Left lung (tissue), 10 donors: Measurements from ENCODE around the gene GCM1. TPM values are rescaled to one million over a fixed set of nuclear protein-coding genes. Genes with fewer than 3 reads are reported as not detected.

Experiments
- ATAC-seq: fragments of 200-7000 bp; cut with Tn5 transposase; one replicate; pipeline ENCODE4 v1.9.1; 2020; ENCODE audit warnings: moderate library complexity
- DNase-seq, 4 donors: peaks; one replicate each; pipeline ENCODE4 v3.0.0-alpha.2; 2013 to 2020
- H3K27ac ChIP-seq, 2 donors: fragments of 200-600 bp; sonication (generic) in 1 of 2; one replicate each; pipeline versions ENCODE4 v1.5.0 to v1.8.0; 2020 to 2021
- H3K27me3 ChIP-seq, 2 donors: fragments of 200-600 bp; sonication (generic) in 1 of 2; one replicate each; pipeline versions ENCODE4 v1.5.0 to v1.8.0; 2020 to 2021
- H3K36me3 ChIP-seq, 2 donors: fragments of 200-600 bp; sonication (generic) in 1 of 2; one replicate each; pipeline versions ENCODE4 v1.5.0 to v1.8.0; 2020 to 2021
- H3K4me1 ChIP-seq, 2 donors: fragments of 200-600 bp; one replicate each; pipeline ENCODE4 v1.8.0; 2021
- H3K4me3 ChIP-seq, 2 donors: fragments of 200-600 bp; sonication (generic) in 1 of 2; one replicate each; pipeline versions ENCODE4 v1.5.0 to v1.8.0; 2020 to 2021; ENCODE audit warnings: mild to moderate bottlenecking in 1 of 2
- H3K9me3 ChIP-seq, 2 donors: fragments of 200-600 bp; sonication (generic) in 1 of 2; one replicate each; pipeline versions ENCODE4 v1.5.0 to v1.8.0; 2020 to 2021
- CTCF ChIP-seq, 2 donors: fragments of 200-600 bp; sonication (generic) in 1 of 2; IDR thresholded peaks; one replicate each; pipeline versions ENCODE4 v1.5.0 to v1.8.0; 2021; ENCODE audit warnings: antibody characterized with exemption in 2 of 2
- intact Hi-C, 2 donors: fragments of 100-400 bp; cut with DNase I; formaldehyde crosslinking; loops; one replicate each; pipeline versions ENCODE4 v1.11.2 to v1.14.2; 2022
- polyA plus RNA-seq, 6 donors: library from polyadenylated mRNA; unstranded; fragments of 120-200 nt; gene quantifications; one replicate each; pipeline ENCODE4 v1.2.1, GENCODE V29; 2013; ENCODE audit not compliant: insufficient read length in 6 of 6
- total RNA-seq, 2 donors: library from RNA; stranded (reverse); fragmentation: NEBNext Ultra II Directional; extraction: Animal tissue kit (Norgen Biotek cat#: 25700); gene quantifications; one replicate each; pipeline ENCODE4 v1.2.1, GENCODE V29; 2021
- donor health status: DM: no; HTN: yes; CAD: no.
- donor health status: DM: no; HTN: no; CAD: no.

The GCM1 gene
- total and polyA plus RNA-seq, 8 donors, result 0.06 to 0.18 TPM; not detected in 6

- Histone ChIP-seq H3K27ac (no peak overlapping the region), H3K27me3 (no peaks in the 10 kb centered on the region), H3K36me3 (peaks cover 0 to 81% of the 10 kb centered on the region in 2 donors), H3K9me3 (no peaks in the 10 kb centered on the region), H3K4me3 (no peak overlapping the region), H3K4me1 (no peaks in the 10 kb centered on the region)
- ATAC-seq, result no peak
- DNase-seq, result no peak
- TF ChIP-seq CTCF (IDR thresholded peaks at IDR 0.05), result no peak
- intact Hi-C loops, result no loop called here
Observed at GRCh38 chr6:53101006-53101405, 47.6 kb downstream of the GCM1 start.

- Histone ChIP-seq H3K9me3 (no peaks in the 10 kb centered on the region), H3K27me3 (no peaks in the 10 kb centered on the region), H3K27ac (no peak overlapping the region), H3K4me3 (no peak overlapping the region), H3K4me1 (no peaks in the 10 kb centered on the region), H3K36me3 (peaks cover 0 to 86% of the 10 kb centered on the region in 2 donors)
- intact Hi-C loops, result no loop called here
- TF ChIP-seq CTCF (IDR thresholded peaks at IDR 0.05), result no peak
- DNase-seq (no peak), ATAC-seq (no peak)
Observed at GRCh38 chr6:53100561-53100960, 48.1 kb downstream of the GCM1 start.

- intact Hi-C loops, result no loop called here
- Histone ChIP-seq H3K9me3 (no peaks in the 10 kb centered on the region), H3K4me1 (no peaks in the 10 kb centered on the region), H3K27me3 (no peaks in the 10 kb centered on the region), H3K4me3 (no peak overlapping the region), H3K27ac (no peak overlapping the region), H3K36me3 (peaks cover 0 to 98% of the 10 kb centered on the region in 2 donors)
- DNase-seq (no peak), ATAC-seq (no peak)
- no peak for TF ChIP-seq CTCF (IDR thresholded peaks at IDR 0.05)
Observed at GRCh38 chr6:53095716-53096115, 52.9 kb downstream of the GCM1 start.

GRCh38 chr6:53095270-53095669 is 53.4 kb downstream of the GCM1 start:
- Histone ChIP-seq H3K27me3 (no peaks in the 10 kb centered on the region), H3K36me3 (peaks cover 0 to 98% of the 10 kb centered on the region in 2 donors), H3K9me3 (no peaks in the 10 kb centered on the region), H3K27ac (no peak overlapping the region), H3K4me1 (no peaks in the 10 kb centered on the region), H3K4me3 (no peak overlapping the region)
- TF ChIP-seq CTCF (IDR thresholded peaks at IDR 0.05), result no peak
- DNase-seq, result no peak
- intact Hi-C loops, result no loop called here
- ATAC-seq, result no peak

- intact Hi-C loops, result no loop called here
- peaks cover 4 to 98% of the 10 kb centered on the region in 2 donors for H3K36me3 ChIP-seq
- H3K27me3 ChIP-seq, result no peaks in the 10 kb centered on the region
- H3K27ac ChIP-seq, result no peak overlapping the region
- H3K9me3 ChIP-seq, result no peaks in the 10 kb centered on the region
- no peak overlapping the region for H3K4me3 ChIP-seq
- ATAC-seq (no peak), DNase-seq (peak in 1 of 4 donors; percentile 16)
- TF ChIP-seq CTCF (IDR thresholded peaks at IDR 0.05), result no peak
- H3K4me1 ChIP-seq, result no peaks in the 10 kb centered on the region
Observed at GRCh38 chr6:53090576-53090975, 58.1 kb downstream of the GCM1 start.
